ENCODE data around the gene MYO18A.

GRCh38 chr17:29119265-29119664 lies 60.9 kb downstream of the MYO18A start:
- TF ChIP-seq GATA2 (IDR thresholded peaks at IDR 0.05; ENCODE audit: low read depth, low read length) = no peak
- no peak for TF ChIP-seq GATA3 (IDR thresholded peaks at IDR 0.05; ENCODE audit: low read depth, low read length)

Data from SH-SY5Y (cell line).